Thyroid gland (tissue), 4 donors: ENCODE results near the gene YIPF2. TPM values are rescaled to one million over a fixed set of nuclear protein-coding genes. Genes with fewer than 3 reads are reported as not detected.

Experiments used
- DNase-seq, 2 donors: peaks; one replicate each; pipeline ENCODE4 v3.0.0-alpha.2; 2019
- H3K27ac ChIP-seq, 3 donors: fragments of 200-600 bp; sonication (generic); 1 replicate in 2 of 3; 2 replicates in 1 of 3; pipeline ENCODE4 v1.5.1; 2016 to 2019; ENCODE audit warnings: mild to moderate bottlenecking in 1 of 3, moderate library complexity in 1 of 3
- H3K27me3 ChIP-seq: fragments of 200-600 bp; sonication (generic); one replicate; pipeline ENCODE4 v1.5.1; 2019
- H3K36me3 ChIP-seq, 2 donors: fragments of 200-600 bp; sonication (generic); one replicate each; pipeline ENCODE4 v1.5.1; 2016 to 2019
- H3K4me1 ChIP-seq, 2 donors: fragments of 200-600 bp; sonication (generic); one replicate each; pipeline ENCODE4 v1.5.1; 2017 to 2019
- H3K4me3 ChIP-seq, 3 donors: fragments of 200-600 bp; sonication (generic); replicated peaks in 1 of 3; 1 replicate in 2 of 3; 2 replicates in 1 of 3; pipeline ENCODE4 v1.5.1; 2016; ENCODE audit warnings: mild to moderate bottlenecking in 1 of 3
- H3K9me3 ChIP-seq: fragments of 200-600 bp; sonication (generic); one replicate; pipeline ENCODE4 v1.5.1; 2017
- CTCF ChIP-seq, 6 experiments: fragments of 200-600 bp in 3 of 6; fragments of 450-650 bp in 3 of 6; sonication (generic) in 3 of 6; IDR thresholded peaks; one replicate each; pipeline ENCODE4 v1.5.1; 2016 to 2019; ENCODE audit warnings: antibody characterized with exemption in 6 of 6, mild to moderate bottlenecking in 2 of 6, inconsistent platforms in 1 of 6, moderate library complexity in 1 of 6
- POLR2A ChIP-seq, 2 donors: fragments of 450-650 bp; IDR thresholded peaks; one replicate each; pipeline ENCODE4 v1.6.1; 2017; ENCODE audit warnings: antibody characterized with exemption in 2 of 2, mild to moderate bottlenecking in 2 of 2, moderate library complexity in 1 of 2
- WGBS, 2 donors: methylation state at CpG; one replicate each; pipeline ENCODE4 v1.1.5; 2017; 5-methylcytosine and 5-hydroxymethylcytosine counted together
- intact Hi-C: fragments of 100-400 bp; cut with DNase I; formaldehyde crosslinking; loops from one replicate; pipeline ENCODE4 v1.15.1; 2023
- total RNA-seq, 4 donors: library from RNA; depleted of rRNA; stranded (reverse); fragments of >200 nt; gene quantifications; one replicate each; pipeline ENCODE4 v1.2.3, GENCODE V29; 2016

Gene YIPF2
- total RNA-seq, 4 donors from 2014 or later, result 85.1 to 127 (median 104) TPM

DNA sequence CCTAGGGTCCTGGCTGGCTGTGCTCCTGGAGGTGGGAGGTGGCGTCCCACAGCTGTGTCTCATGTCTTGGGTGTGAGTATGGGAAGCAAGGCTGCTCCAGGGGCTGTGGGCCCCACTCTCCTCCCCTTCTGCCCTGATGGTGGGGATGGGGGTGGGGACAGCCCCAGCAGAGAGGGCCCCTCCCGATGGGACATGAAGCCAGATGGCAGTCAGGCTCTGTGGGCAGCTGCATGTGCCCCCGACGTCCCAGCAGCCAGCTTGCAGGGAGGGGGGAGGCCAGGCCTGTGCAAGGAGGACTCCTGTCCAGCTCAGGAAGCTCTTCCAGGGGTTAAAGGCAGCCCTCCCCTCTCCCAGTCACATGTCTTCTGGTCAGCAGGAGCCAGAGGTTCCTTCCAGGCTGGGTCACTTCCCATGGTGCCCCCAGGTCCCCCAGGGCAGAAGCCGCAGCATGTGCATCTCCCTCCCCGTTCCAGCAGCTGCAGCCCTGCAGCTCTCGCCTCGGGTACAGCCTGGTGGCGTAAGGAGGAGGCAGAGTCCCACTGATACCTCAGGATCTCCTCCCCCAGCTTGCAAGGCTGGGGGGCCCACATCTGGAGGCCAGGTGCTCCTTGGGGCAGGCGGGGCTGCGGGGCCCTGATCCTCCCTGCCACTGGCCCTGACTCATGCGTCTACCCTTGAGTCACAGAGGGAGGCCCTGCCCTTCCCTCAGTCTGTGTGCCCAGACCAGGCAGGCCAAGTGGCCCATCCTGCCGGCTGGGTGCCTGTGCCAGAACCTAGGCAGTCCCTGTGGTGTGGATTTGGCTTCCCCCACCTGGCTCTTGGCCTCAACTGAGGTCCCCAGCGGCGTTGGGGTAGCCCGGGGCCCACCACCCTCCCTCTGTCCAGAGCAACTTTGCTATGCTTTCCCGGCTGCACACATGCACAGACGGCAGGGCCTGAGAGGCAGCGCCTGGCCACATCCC lies 13.0 kb downstream of the YIPF2 start:
- TF ChIP-seq CTCF (IDR thresholded peaks at IDR 0.05), result no peak
- no peak for TF ChIP-seq POLR2A (IDR thresholded peaks at IDR 0.05)
- 100% methylated on average over 3 to 4 of the region's 19 CpGs for WGBS, 2 donors
- DNase-seq, result no peak
- Histone ChIP-seq H3K36me3 (peaks cover 32 to 35% of the 10 kb centered on the region in 2 donors), H3K9me3 (no peaks in the 10 kb centered on the region), H3K4me1 (no peaks in the 10 kb centered on the region), H3K27ac (no peak overlapping the region), H3K27me3 (no peaks in the 10 kb centered on the region), H3K4me3 (no peak overlapping the region)
- intact Hi-C loops, result no loop called here

DNA sequence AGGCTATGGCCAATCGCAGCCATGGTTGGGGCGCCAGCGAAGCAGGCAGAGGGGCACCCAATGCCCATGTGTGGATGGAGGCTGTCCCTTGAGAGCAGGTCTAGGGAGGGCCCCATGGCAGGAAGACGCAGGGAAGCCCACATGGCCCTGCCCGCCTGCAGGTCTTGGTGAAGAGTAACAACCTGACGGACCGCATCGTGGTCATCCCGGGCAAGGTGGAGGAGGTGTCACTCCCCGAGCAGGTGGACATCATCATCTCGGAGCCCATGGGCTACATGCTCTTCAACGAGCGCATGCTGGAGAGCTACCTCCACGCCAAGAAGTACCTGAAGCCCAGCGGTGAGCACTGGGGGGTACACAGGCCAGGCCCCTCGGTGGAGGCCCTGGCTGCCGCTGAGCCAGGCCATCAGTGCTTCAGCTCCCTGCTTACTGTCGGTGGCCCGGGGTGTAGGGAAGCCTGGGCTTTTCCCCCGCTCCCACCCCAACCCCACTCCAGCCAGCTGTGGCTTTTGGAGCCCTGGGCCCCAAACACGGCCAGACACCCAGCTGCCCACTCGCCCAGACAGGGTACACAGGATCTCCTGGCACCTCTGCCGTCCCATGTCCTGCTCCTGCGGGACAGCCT lies 14.6 kb downstream of the YIPF2 start:
- no peak for DNase-seq
- H3K27ac ChIP-seq, result no peak overlapping the region
- H3K9me3 ChIP-seq, result no peaks in the 10 kb centered on the region
- no peaks in the 10 kb centered on the region for H3K4me1 ChIP-seq
- no peak overlapping the region for H3K4me3 ChIP-seq
- TF ChIP-seq CTCF (IDR thresholded peaks at IDR 0.05), result no peak
- TF ChIP-seq POLR2A (IDR thresholded peaks at IDR 0.05), result no peak
- H3K27me3 ChIP-seq, result no peaks in the 10 kb centered on the region
- intact Hi-C loops, result no loop called here
- peaks cover 30 to 32% of the 10 kb centered on the region in 2 donors for H3K36me3 ChIP-seq
- 97 to 100% methylated on average over 3 to 18 of the region's 24 CpGs for WGBS, 2 donors

DNA sequence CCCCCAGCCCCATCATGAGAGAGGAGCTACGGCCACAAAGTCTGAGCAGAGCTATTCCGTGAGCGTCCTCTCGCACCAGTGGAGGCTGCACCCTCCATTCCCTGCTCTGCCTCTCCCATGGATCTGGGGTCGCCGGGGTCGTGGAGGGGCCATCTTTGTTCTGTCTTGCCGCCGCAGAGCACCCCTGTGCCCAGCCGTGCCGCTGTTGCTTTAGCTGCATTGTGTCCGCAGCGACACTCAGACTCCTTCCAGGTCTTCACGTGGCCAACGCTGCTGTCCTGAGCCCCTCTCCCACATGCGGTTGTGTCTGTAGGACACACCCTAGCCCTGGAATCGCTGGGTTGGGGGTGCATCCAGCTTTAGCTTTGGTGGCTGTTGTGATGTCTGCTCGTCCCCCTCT lies 15.8 kb downstream of the YIPF2 start:
- no peak for TF ChIP-seq CTCF (IDR thresholded peaks at IDR 0.05)
- TF ChIP-seq POLR2A (IDR thresholded peaks at IDR 0.05), result no peak
- no peak overlapping the region for H3K27ac ChIP-seq
- 91 to 94% methylated on average over 14 to 18 of the region's 18 CpGs for whole genome bisulfite sequencing, 2 donors
- peaks cover 36 to 42% of the 10 kb centered on the region in 2 donors for H3K36me3 ChIP-seq
- no peaks in the 10 kb centered on the region for H3K4me1 ChIP-seq
- DNase-seq, result no peak
- no peak overlapping the region for H3K4me3 ChIP-seq
- no peaks in the 10 kb centered on the region for H3K9me3 ChIP-seq
- no peaks in the 10 kb centered on the region for H3K27me3 ChIP-seq
- intact Hi-C loops, result no loop called here

GRCh38 chr19:10911579-10912363 lies 16.7 kb downstream of the YIPF2 start:
- DNase-seq, result no peak
- no peak overlapping the region for H3K27ac ChIP-seq
- no peaks in the 10 kb centered on the region for H3K4me1 ChIP-seq
- peaks cover 36 to 42% of the 10 kb centered on the region in 2 donors for H3K36me3 ChIP-seq
- TF ChIP-seq POLR2A (IDR thresholded peaks at IDR 0.05) (no peak), CTCF (IDR thresholded peaks at IDR 0.05) (no peak)
- no peaks in the 10 kb centered on the region for H3K27me3 ChIP-seq
- intact Hi-C loops, result no loop called here
- H3K4me3 ChIP-seq, result no peak overlapping the region
- WGBS, 2 donors, result 93% methylated on average over 21 to 31 of the region's 31 CpGs
- H3K9me3 ChIP-seq, result no peaks in the 10 kb centered on the region
